Measurements from ENCODE around the gene PDSS2.
A peak's percentile ranks its signal among the peaks of the same experiment; 100 is the strongest.
"Not testable (repeated sequence)": the region's sequence is repeated elsewhere in the genome, so short reads cannot be mapped to it uniquely, and the experiment has no call there.

The PDSS2 gene

GRCh38 chr6:107144666-107145065, 314.7 kb downstream of the PDSS2 start:
- no peak for DNase-seq

GRCh38 chr6:107144014-107144413, 315.4 kb downstream of the PDSS2 start:
- DNase-seq = no peak

GRCh38 chr6:107140581-107140980, 318.8 kb downstream of the PDSS2 start:
- DNase-seq = no peak

- DNase-seq = not testable (repeated sequence)
Measured at GRCh38 chr6:107136324-107136723, 323.0 kb downstream of the PDSS2 start.

GRCh38 chr6:107135048-107135680, 324.2 kb downstream of the PDSS2 start:
- not testable (repeated sequence) for DNase-seq

- DNase-seq = no peak
Measured at GRCh38 chr6:107132330-107132954, 326.9 kb downstream of the PDSS2 start.

GRCh38 chr6:107129370-107129925, 329.9 kb downstream of the PDSS2 start:
- DNase-seq = no peak

- DNase-seq = no peak
Measured at GRCh38 chr6:107128577-107128976, 330.8 kb downstream of the PDSS2 start.

- DNase-seq = no peak
Measured at GRCh38 chr6:107128175-107128574, 331.2 kb downstream of the PDSS2 start.

GRCh38 chr6:107125771-107126170, 333.6 kb downstream of the PDSS2 start:
- DNase-seq = no peak

- DNase-seq = peak; percentile 33
Measured at GRCh38 chr6:107124934-107125348, 334.4 kb downstream of the PDSS2 start.

GRCh38 chr6:107123501-107123900, 335.9 kb downstream of the PDSS2 start:
- no peak for DNase-seq

- no peak for DNase-seq
Measured at GRCh38 chr6:107122748-107123147, 336.6 kb downstream of the PDSS2 start.

GRCh38 chr6:107121964-107122495, 337.3 kb downstream of the PDSS2 start:
- no peak for DNase-seq

GRCh38 chr6:107121266-107121665, 338.1 kb downstream of the PDSS2 start:
- no peak for DNase-seq

- no peak for DNase-seq
Measured at GRCh38 chr6:107120404-107120803, 339.0 kb downstream of the PDSS2 start.

GRCh38 chr6:107118976-107119375, 340.4 kb downstream of the PDSS2 start:
- no peak for DNase-seq

- DNase-seq = not testable (repeated sequence)
Measured at GRCh38 chr6:107118540-107118939, 340.8 kb downstream of the PDSS2 start.

- DNase-seq = no peak
Measured at GRCh38 chr6:107116931-107117330, 342.4 kb downstream of the PDSS2 start.

- DNase-seq = peak; percentile 54
Measured at GRCh38 chr6:107116328-107116892, 343.0 kb downstream of the PDSS2 start.

- DNase-seq = peak; percentile 4
Measured at GRCh38 chr6:107115695-107116327, 343.6 kb downstream of the PDSS2 start.

- peak; percentile 27 for DNase-seq
Measured at GRCh38 chr6:107114926-107115694, 344.3 kb downstream of the PDSS2 start, which contains the start of gene BEND3. Gene BEND3, minus strand, starts transcription at chr6:107115515. Its CDS starts 16,230 bp downstream, at chr6:107099285.

Data from inflammatory macrophage treated with lipopolysaccharide for 4 hours (primary cell).